PFSK-1 (cell line): ENCODE measurements around the gene SRPK2.

Source experiments
- FOXP2 ChIP-seq: optimal IDR thresholded peaks from 2 replicates; pipeline ENCODE3; 2011; ENCODE audit warnings: borderline replicate concordance, control low read depth, inconsistent platforms; ENCODE audit not compliant: insufficient read depth; ENCODE audit errors: extremely low read length, extremely low read depth
- POLR2AphosphoS5 ChIP-seq: IDR thresholded peaks from 2 replicates; pipeline ENCODE4 v1.6.1; 2012; ENCODE audit warnings: low read depth, mild to moderate bottlenecking, control low read depth, low read length, moderate library complexity
- SIN3A ChIP-seq: IDR thresholded peaks from 2 replicates; pipeline ENCODE4 v1.6.1; 2012; ENCODE audit warnings: mild to moderate bottlenecking, low read length, moderate library complexity, borderline replicate concordance; ENCODE audit not compliant: insufficient read depth
- TAF1 ChIP-seq: IDR thresholded peaks from 2 replicates; pipeline ENCODE4 v1.6.1; 2012; ENCODE audit warnings: low read length, control low read depth, borderline replicate concordance; ENCODE audit not compliant: insufficient read depth
- TF ChIP-seq, protein P1 (sequence below), 2 experiments: IDR thresholded peaks; 2 replicates each; pipeline versions ENCODE4 v1.6.1 to v1.8.0; 2011 to 2012; ENCODE audit warnings: low read depth in 2 of 2, low read length in 2 of 2, control low read depth in 1 of 2, inconsistent platforms in 1 of 2, mild to moderate bottlenecking in 1 of 2, moderate library complexity in 1 of 2; ENCODE audit not compliant: insufficient read depth in 1 of 2

The SRPK2 gene

DNA sequence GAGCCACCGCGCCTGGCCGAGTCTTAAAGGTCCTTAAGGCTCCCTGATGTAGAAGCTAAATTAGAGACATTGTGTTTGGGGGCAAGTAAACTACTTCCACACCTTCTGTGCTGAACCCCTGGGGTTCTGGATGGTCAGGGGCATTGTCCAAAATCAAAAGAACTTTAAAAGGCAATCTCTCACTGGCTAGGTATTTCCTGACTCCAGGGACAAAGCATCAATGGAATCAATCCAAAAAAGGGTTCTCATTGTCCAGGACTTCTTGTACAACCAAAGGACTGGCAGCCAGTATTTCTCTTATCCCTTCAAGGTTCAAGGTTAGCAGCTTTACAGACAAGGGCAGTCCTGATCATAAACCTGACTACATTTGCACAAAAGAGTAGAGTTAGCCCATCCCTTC lies 24.0 kb downstream of the SRPK2 start:
- TF ChIP-seq FOXP2 (no peak), TAF1 (no peak), POLR2AphosphoS5 (no peak), SIN3A (no peak)
- TF ChIP-seq, protein P1, sequence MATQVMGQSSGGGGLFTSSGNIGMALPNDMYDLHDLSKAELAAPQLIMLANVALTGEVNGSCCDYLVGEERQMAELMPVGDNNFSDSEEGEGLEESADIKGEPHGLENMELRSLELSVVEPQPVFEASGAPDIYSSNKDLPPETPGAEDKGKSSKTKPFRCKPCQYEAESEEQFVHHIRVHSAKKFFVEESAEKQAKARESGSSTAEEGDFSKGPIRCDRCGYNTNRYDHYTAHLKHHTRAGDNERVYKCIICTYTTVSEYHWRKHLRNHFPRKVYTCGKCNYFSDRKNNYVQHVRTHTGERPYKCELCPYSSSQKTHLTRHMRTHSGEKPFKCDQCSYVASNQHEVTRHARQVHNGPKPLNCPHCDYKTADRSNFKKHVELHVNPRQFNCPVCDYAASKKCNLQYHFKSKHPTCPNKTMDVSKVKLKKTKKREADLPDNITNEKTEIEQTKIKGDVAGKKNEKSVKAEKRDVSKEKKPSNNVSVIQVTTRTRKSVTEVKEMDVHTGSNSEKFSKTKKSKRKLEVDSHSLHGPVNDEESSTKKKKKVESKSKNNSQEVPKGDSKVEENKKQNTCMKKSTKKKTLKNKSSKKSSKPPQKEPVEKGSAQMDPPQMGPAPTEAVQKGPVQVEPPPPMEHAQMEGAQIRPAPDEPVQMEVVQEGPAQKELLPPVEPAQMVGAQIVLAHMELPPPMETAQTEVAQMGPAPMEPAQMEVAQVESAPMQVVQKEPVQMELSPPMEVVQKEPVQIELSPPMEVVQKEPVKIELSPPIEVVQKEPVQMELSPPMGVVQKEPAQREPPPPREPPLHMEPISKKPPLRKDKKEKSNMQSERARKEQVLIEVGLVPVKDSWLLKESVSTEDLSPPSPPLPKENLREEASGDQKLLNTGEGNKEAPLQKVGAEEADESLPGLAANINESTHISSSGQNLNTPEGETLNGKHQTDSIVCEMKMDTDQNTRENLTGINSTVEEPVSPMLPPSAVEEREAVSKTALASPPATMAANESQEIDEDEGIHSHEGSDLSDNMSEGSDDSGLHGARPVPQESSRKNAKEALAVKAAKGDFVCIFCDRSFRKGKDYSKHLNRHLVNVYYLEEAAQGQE (IDR thresholded peaks at IDR 0.05; ENCODE audit: insufficient read depth in 1 of 2, low read depth in 2 of 2, low read length in 2 of 2), result no peak

DNA sequence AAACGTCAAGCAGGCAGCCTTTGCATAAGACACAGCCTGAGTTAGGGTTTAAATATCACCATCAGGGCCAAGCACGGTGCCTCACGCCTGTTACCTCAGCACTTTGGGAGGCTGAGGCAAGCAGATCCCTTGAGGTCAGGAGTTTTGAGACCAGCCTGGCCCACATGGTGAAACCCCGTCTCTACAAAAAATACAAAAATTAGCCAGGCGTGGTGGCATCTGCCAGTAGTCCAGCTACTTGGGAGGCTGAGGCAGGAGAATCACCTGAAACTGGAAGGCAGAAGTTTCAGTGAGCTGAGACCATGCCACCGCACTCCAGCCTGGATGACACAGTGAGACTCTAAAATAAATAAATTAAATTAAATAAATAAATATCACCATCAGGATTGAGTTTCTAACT lies 33.0 kb downstream of the SRPK2 start:
- TF ChIP-seq POLR2AphosphoS5, result no peak
- no peak for TF ChIP-seq FOXP2

DNA sequence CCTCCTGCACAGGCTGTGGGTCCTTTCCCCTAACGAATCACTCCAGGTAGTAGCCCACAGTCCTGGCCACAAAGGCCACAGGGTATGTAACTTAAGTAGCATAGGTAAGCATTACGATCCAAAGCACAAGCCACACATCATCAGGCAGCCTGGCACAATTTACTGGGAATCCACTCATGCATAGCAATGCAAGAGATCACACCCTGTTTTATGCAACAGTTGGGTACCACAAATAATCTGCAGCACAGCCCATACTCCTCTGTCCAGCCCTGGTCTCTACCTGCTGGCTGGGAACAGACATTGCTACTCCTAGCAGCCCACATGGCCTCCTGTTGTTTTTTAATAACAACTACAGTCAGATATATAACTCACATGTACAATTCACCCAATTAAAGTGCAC lies 34.3 kb downstream of the SRPK2 start:
- no peak for TF ChIP-seq POLR2AphosphoS5
- no peak for TF ChIP-seq FOXP2
- TF ChIP-seq TAF1, result no peak
- TF ChIP-seq, protein P1 (IDR thresholded peaks at IDR 0.05; ENCODE audit: insufficient read depth in 1 of 2, low read depth in 2 of 2, low read length in 2 of 2), result no peak
- no peak for TF ChIP-seq SIN3A

DNA sequence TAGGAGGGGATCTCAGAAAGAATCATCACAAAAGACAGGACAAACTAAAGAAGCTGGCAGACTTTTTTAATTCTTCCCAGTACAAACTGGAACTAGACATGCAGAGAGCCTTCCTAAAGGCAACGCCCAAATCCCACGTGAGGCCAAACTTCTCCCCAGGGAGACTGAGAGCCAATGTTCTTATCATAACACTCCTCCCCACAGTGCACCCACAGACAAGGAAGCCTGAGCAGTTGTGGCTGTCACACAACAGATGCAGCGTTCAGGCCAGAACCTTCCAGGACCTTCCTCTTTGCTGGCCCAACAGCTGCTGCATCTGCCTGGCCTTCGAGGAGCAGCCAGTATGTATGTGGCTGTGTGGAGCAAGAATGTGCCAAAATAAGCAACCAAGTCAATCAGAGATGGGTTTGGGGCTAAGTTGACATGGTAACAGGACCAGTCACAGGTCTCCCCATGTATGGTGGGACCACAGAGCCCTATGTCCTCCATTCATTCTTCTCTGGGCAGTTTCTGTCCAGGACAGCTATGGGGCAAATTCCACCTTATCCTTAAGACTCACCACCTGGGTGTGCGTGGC lies 34.9 kb downstream of the SRPK2 start:
- TF ChIP-seq POLR2AphosphoS5 (no peak), TAF1 (no peak), SIN3A (no peak), FOXP2 (no peak)
- TF ChIP-seq, protein P1 (IDR thresholded peaks at IDR 0.05; ENCODE audit: insufficient read depth in 1 of 2, low read depth in 2 of 2, low read length in 2 of 2), result no peak

DNA sequence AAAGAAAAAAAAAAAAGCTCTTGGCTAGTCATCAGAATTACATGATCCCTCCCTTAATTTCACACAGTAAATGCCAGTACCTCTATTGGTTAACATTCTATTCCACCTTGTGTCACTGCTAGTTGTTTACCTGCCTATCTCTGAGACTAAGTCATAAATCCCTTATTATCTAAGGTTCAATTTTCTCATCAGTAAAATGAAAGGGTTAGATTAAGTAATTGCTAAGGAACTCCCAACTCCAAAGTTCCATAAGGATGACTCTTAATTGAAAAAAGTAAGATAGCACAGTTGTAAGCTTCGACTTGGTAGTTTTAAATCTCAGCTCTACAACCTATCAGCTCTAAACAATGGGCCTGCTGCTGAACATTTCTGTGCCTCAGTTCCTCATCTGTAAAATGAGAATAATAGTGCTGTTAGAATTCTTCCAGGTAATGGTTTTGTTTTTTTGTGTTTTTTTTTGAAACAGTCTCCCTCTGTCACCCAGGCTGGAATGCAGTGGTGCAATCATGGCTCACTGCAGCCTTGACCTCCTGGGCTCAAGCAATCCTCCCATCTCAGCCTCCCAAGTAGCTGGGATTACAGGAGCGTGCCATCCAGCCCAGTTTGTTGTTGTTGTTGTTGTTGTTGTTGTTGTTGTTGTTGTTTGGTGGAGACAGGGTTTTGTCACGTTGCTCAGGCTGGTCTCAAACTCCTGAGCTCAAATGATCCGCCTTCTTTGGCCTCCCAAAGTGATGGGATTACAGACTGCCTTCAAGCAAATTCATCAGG lies 35.6 kb downstream of the SRPK2 start:
- TF ChIP-seq, protein P1 (IDR thresholded peaks at IDR 0.05; ENCODE audit: insufficient read depth in 1 of 2, low read depth in 2 of 2, low read length in 2 of 2), result no peak
- TF ChIP-seq FOXP2 (no peak), TAF1 (no peak), POLR2AphosphoS5 (no peak), SIN3A (no peak)
